ENCODE measurements around the gene TMEM106A. TPM values are rescaled to one million over a fixed set of nuclear protein-coding genes. Genes with fewer than 3 reads are reported as not detected.
A peak's percentile ranks its signal among the peaks of the same experiment; 100 is the strongest.
"Not testable (repeated sequence)": the region's sequence is repeated elsewhere in the genome, so short reads cannot be mapped to it uniquely, and the experiment has no call there.

TMEM106A gene, protein sequence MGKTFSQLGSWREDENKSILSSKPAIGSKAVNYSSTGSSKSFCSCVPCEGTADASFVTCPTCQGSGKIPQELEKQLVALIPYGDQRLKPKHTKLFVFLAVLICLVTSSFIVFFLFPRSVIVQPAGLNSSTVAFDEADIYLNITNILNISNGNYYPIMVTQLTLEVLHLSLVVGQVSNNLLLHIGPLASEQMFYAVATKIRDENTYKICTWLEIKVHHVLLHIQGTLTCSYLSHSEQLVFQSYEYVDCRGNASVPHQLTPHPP
- 1.2 and 1.9 TPM in 2 replicates for total RNA-seq

DNA sequence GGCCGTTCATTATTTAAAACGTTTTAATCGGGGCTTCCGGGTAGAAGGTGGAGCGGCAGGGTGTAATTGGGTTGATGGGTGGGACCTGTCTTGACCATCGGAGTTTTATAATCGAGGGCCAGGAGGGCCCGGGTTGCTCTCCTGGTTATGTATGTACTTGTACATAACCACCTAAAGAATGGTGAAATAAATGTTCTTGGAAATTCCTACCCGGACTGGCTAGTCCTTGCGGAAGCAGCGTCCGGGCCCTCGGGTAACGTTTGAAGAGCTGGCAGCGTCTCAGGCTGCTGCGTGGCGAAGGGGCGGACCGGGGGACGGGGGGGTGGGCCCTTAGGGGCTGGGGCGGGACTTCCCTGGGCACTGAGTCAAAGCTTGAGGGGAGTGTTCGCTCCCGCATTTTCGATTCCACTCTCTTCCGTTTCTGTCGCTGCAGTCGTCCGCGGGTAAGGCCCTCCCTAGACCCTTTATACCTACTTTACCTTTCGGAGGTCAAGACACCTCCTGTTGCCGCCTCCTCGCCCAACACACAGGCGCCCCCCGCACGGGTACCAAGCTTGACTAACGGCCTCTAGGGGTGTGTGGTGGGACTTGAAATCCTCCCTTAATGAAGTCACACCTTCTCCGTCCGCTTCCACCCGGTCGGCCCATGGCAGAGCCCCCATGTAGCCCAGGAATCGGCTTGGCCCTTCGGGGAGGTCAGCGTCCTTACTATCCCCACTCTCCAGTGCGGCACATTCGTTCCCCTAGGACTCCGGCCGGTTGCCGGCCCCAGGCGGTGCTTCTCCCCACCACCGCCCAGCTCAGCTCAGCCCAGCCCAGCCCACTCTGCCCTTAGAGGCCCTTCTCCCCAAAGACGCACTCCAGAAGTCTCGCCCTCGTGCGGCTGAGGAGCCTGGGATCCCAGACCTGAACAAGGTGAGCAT is at the start of gene TMEM106A:
Gene TMEM106A (plus strand): TSS at position 396 of the 923 bp plus-strand sequence. CDS start 1,167 bp downstream, outside the sequence.
- peak; percentile 45 to 90 for DNase-seq (ENCODE audit: low read depth in 2 of 2)

DNA sequence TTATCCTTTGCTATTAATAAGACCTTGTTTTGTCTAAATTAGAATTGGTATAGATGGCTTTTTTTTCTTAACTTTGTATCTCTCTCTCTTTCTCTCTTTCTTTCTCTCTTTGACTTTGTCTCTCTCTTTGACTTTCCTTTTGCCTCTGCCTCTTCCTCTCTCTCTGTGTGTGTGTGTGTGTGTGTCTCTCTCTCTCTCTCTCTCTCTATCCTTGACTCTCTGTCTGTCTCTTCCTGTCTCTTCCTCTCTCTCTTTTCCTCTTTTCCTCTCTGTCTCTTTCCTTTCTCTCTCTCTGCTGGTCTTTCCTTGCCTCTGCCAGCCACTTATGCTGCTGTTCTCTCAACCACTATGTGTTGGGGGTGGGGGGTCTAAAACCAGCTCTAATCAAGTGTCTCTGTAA is 45.7 kb upstream of the TMEM106A start:
- DNase-seq (ENCODE audit: low read depth in 2 of 2): not testable (repeated sequence)

DNA sequence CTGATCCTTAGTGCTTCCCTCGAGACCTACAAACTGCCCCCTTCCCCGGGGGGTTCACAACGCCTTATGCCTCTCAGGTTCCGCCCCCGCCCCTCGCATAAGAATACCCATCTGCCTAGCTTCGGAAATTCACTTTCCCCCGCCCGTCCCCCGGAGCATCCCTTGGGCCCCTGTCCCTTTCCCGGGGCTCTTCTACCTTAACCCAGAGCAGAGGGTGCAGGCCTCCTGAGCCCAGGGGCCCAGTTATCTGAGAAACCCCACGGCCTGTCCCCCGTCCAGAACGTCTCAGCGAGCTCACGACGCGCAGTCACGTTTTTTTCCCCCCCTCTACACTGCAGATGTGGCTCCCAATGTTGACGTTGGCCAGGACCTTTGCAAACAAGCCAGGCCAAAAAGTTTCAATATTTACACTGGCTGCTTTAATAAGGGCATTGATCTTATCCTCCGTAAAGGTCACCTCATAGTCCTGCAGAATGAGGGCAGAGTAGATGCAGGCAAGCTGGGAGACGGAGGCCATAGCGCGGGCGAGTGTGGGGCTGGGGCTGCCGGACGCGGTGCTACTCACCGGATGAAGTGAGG is 42.0 kb upstream of the TMEM106A start:
- DNase-seq (ENCODE audit: low read depth in 2 of 2): peak; percentile 30 to 48

DNA sequence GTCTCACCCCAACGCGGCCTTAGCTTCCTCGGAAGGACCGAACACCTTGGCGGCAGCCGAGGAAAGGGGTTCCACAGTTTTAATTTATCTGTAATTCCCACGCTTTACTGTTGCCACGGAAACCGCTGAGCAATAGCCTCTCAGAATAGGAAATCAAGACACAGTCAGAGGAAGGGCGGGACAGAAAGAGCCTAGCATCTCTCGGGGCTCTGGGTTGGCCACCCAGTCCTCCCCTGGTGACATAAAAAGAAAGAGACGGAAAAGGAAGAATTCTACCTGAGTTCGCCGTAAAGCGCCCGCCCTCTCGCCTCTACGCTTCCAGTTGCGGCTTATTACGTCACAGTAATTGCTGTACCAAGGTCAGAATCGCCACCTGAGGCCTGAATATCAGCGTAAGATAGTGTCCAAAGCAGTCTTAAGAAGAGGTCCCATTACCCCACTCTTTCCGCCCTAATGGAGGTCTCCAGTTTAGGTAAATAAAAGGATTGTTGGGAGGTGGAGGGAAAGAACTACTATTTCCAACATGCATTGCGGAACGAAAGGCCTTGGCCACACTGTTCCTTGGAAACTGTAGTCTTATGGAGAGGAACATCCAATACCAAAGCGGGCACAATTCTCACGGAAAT is 41.4 kb upstream of the TMEM106A start:
- peak; percentile 95 to 97 for DNase-seq (ENCODE audit: low read depth in 2 of 2)

DNA sequence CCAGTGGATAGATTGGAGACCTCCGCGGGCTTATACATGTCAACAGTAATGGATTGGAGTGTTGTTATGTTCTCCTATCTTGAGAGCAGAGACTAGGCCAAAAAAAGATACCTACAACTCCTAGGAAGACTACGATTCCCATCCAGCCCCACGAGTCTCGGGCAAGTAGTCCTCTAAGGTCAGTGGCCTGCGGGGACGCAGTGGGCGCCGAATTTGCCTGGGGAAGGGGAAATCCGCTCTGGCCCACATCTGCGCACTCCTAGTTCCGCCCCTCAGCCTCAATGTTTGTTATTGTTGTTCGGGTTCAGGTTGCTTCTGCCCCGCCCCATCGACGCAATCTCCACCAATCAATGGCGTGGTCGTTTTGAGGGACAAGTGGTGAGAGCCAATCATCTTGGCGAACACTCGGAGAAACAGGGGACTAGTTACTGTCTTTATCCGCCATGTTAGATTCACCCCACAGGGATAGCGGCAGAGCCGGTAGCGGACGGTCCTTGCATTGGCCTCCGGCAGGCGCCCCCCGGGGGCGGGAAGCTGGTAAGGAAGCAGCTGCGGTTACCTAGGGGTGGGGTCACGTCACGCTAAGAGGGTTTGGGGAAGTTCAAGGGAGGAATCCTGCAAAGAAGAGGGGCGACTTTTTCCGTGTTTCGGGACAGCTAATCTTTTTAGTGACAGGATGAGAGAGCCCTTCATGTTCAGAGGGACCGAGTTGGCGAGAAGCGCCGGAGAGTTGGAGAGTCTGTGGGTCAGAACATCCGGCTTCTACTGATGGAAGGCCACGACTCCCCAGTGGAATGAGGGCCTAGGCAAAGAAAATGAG is 40.7 kb upstream of the TMEM106A start, which contains the start of gene NBR1:
Gene NBR1 (plus strand): TSS at position 449 of the 820 bp plus-strand sequence. CDS start 4,586 bp downstream, outside the sequence.
- DNase-seq (ENCODE audit: low read depth in 2 of 2): peak; percentile 98 to 99

DNA sequence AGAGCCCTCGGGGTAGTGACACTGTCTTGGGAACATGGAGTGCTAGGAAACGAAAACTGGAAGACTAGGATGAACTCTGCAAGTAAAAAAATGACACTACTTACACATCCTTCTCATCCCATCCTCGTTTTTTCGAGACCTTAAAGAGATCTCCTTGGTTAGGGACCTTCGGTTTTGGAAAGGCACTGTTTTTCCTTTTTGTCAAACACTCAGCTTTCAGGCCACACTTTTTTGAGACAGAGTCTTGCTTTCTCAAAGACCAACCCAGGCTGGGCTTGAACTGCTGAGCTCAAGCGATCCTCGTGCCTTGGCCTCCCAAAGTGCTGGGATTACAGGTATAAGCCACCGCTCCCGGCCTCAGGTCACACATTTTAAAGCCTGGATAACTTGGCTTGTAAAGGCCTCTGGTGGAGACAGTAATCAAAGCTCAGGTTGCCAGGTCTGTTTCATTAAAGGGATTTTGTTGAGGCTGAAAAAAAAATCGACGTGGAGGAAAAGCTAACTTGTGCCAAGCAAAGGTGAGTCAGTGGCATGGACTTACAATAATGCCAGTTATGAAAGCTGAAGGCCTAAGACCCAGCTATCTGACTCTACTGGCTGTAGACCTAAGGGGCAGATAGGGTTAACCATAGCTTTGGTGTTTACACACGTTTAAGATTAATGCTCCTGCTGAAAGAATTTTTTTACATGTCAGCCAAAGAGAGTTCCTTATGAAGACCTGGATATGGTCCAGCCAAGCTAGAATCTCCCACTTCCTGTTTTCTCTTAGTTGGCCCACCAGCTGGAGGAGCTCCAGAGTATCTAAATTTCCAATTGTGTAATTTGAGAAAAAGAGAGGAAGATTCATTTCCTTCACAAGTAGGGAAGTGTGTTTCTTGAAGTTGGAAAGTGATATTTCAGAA is 39.8 kb upstream of the TMEM106A start:
- DNase-seq (ENCODE audit: low read depth in 2 of 2): peak; percentile 56 to 91

DNA sequence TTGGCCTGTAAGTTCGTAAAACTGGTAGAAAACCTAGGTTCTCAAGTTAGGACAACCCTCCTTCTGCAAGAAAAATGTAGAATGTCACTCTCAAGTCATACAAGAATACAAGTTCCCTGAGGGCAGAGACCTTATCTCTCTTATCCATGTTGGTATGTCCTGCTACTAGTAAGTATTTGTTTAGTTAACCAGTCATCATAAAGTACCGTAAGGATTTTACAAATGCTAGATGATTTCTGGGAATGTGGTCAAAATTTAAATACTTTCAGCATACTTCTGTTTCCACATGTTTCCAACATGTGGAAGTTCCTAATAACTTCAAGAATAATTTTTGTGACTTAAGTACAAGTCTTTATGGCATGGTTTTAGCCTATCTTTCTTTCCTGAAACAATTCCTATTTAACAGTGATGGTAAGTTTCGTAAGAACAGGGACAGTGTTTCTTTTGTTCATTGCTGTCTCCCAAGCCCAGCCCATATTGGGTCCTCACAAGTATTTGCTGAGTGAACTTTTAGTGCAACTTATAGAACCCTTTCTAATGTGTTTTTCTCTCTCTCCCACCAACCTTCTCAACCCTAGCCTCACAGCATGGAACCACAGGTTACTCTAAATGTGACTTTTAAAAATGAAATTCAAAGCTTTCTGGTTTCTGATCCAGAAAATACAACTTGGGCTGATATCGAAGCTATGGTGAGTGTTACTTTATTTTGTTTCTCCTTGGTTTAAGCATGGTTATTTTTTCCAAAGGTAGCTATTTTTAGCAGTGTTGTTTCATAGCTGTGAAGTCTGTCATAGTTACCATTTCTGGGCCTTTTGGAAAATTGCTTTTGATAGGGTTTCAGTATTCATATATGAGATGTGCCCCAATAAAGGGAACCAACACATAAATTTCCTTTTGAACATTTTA is 36.2 kb upstream of the TMEM106A start:
- peak in 1 of 2 donors; percentile 28 for DNase-seq (ENCODE audit: low read depth in 2 of 2)

DNA sequence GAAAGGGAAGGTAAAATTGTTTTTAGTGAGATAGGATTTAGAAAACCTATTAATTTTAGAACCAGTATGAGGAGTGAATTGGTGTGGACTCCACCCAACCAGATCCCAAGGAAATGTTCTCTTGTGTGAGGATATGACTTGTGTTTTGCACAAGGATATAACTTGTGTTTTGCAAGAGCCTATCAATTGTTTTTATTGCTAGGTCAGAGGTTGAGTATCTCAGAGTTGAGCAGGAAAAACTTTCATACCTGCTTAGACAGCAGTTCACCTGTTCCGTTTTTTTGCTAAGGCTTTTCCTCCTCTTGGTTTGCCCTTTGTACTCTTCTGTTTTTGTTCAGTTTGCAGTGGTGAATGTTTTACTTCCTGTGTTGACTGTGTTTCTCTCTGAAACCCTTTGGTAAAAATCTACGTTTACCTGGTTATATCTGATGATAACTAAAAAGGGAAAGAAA is 35.5 kb upstream of the TMEM106A start:
- no peak for DNase-seq (ENCODE audit: low read depth in 2 of 2)

DNA sequence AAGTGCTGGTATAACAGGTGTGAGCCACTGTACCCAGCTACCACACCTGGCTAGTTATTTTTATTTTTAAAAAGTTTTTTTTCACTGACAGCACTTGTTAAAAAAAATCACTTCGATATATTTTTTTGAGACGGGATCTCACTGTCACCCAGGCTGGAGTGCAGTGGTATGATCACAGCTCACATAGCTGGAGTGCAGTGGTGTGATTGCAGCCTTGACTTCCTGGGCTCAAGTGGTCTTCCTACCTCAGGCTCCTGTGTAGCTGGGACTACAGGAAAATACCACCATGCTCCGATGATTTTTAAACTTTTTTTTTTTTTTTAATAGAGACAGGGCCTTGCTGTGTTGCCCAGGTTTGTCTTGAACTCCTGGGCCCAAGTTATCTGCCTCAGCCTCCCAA is 27.8 kb upstream of the TMEM106A start:
- DNase-seq (ENCODE audit: low read depth in 2 of 2): no peak

DNA sequence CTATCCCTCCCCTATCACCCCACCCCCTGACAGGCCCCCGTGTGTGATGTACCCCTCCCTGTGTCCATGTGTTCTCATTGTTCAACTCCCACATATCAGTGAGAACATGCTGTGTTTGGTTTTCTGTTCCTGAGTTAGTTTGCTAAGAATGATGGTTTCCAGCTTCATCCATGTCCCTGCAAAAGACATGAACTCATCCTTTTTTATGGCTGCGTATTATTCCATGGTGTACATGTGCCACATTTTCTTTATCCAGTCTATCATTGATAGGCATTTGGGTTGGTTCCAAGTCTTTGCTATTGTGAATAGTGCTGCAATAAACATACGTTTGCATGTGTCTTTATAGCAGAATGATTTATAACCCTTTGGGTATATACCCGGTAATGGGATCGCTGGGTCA is 25.0 kb upstream of the TMEM106A start:
- not testable (repeated sequence) for DNase-seq (ENCODE audit: low read depth in 2 of 2)

DNA sequence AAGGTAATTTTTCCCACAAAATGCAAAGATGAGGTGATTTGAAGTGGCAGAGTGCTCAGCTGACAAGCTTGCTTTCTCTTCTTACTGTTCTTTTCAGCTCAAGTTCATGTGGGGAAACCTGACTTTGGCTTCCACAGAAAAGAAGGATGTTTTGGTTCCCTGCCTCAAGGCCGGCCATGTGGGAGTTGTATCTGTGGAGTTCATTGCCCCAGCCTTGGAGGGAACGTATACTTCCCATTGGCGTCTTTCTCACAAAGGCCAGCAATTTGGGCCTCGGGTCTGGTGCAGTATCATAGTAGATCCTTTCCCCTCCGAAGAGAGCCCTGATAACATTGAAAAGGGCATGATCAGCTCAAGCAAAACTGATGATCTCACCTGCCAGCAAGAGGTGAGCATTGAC is 18.4 kb upstream of the TMEM106A start:
- DNase-seq (ENCODE audit: low read depth in 2 of 2): no peak

DNA sequence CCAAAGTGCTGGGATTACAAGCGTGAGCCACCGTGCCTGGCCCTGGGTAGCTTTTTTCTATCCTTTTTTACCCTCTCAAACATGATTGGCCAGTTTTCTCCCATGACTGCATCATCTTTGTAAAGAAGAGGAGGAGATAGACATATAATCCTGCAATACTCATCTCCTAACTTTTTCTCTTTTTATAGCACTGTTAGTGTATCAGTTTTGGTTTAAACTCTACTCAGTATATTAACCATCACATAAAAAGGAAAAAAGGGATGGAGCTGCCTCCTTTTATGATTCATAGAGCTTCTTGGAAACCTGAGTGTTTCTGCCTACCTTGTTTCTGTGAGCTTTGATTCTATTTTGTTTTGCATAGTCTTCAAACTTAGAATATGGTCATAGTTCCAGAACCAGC is 12.0 kb upstream of the TMEM106A start:
- no peak for DNase-seq (ENCODE audit: low read depth in 2 of 2)

DNA sequence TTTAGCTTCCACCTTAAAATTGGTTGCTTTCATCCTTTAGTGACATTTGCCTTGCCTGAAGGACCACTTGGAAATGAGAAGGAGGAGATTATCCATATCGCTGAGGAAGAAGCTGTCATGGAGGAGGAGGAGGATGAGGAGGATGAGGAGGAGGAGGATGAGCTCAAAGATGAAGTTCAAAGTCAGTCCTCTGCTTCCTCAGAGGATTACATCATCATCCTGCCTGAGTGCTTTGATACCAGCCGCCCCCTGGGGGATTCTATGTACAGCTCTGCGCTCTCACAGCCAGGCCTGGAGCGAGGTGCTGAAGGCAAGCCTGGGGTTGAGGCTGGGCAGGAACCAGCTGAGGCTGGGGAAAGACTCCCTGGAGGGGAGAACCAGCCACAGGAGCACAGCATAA is 11.5 kb upstream of the TMEM106A start:
- DNase-seq (ENCODE audit: low read depth in 2 of 2): no peak

DNA sequence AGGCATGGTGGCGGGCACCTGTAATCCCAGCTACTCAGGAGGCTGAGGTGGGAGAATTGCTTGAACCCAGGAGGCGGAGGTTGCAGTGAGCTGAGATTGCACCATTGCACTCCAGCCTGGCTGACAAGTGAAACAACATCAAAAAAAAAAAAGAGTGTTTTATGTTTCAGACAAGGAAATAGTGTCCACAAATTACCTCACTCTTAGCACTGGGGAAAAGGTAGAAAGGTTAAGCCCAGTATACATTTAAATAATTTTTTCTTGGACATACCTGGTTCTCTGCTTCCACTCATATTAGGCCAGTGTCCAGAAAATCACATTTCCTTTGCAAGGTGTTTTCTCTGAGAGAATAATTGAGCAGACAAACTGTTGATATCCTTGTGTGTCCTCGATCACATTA is 8.7 kb upstream of the TMEM106A start:
- not testable (repeated sequence) for DNase-seq (ENCODE audit: low read depth in 2 of 2)

DNA sequence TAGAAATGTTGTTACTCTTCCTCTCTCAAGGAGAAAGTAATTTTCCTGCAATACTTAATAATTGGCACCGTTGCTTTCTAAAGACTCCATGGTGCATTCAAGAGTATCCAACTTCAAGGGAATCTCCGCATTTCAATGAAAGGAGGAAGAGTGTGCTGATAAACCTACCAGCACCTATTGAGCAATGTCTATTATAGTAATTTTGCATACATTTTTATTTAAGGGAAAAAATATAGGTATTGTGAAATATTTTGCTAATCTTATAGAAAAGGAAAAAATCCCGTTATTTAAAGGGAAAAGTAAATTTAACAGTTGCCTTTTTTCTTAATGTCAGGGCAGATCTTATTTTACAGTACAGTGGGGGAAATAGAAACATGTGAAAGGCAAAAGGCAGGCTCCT is 1.1 kb upstream of the TMEM106A start:
- DNase-seq (ENCODE audit: low read depth in 2 of 2): no peak

DNA sequence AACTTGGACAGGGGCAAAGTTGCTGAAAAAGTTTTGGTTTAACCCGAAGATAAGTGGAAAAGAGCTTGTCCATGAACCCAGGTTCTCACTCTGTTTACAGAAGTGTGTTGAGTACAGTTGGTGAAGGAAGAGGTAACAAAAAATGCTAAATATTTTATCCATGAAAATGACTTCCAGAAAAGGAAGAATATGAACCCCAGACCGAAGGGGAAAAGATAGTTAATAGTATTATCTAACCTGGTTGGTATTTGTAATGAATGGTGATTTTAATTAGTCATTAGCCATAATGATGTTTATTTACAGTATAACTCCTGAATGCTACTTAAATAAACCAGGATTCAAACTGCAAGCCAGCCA is 574 bp upstream of the TMEM106A start:
- DNase-seq (ENCODE audit: low read depth in 2 of 2): no peak

DNA sequence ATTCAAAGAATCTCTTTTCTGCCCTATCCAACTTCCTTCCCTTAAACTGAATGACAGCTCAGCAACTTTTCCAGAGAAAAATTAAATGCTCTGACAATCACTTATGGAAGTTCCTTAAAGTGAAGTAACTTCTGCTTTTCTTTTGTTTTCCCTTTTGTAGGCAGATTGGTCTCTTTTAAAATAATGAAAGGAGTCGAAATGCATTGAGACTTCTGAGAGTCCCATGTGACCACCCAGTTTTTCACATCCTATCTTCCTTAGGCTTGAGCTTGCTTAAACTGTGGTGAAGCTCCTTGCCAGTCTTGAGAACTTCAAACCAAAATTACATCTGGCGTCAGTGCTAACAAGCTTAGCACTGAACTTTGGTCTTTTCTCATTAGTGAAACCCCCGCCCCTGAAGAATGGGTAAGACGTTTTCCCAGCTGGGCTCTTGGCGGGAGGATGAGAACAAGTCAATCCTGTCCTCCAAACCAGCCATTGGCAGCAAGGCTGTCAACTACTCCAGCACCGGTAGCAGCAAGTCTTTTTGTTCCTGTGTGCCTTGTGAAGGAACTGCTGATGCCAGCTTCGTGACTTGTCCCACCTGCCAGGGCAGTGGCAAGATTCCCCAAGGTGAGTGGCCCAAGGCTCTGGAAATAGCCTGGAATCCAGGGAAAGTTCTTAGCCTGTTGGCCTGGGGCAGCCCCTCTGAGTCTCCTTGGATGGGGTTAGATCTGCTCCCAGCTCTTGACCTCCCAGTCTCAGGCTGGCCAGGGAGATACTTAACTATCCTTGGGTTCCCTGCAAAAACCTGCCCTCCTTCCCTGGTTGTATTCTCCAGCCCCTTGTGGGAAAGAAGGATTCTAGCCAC is 1.2 kb downstream of the TMEM106A start:
- no peak for DNase-seq (ENCODE audit: low read depth in 2 of 2)

DNA sequence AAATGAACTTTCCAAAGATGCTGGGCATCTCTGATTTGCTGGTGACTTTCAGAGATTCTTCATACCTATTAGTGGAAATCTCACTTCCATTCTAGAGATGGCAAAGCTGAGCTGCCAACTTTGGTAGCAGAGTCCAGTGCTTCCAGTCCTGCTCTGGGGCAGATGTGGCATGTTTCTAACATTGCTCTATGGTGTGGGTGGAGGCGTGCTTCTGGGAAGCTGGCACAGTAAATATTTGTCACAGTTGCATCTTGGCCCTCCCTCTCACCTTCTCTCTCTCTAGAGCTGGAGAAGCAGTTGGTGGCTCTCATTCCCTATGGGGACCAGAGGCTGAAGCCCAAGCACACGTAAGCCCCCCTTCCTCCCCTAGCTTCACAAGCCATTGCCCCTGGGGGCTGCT is 1.9 kb downstream of the TMEM106A start:
- no peak for DNase-seq (ENCODE audit: low read depth in 2 of 2)

Measured in dermis microvascular lymphatic vessel endothelial cell (primary cell).